ENCODE measurements around the gene PRSS21.

GRCh38 chr16:2854700-2855309 is 37.8 kb downstream of the PRSS21 start:
- TF ChIP-seq TAF1 (IDR thresholded peaks at IDR 0.05; ENCODE audit: borderline replicate concordance, low read depth, low read length) (no peak), CTCF (IDR thresholded peaks at IDR 0.05) (peak; percentile 58), POLR2AphosphoS5 (IDR thresholded peaks at IDR 0.05; ENCODE audit: low read depth, low read length) (no peak), RCOR1 (IDR thresholded peaks at IDR 0.05; ENCODE audit: low read length) (no peak), FOXJ3 (CRISPR knock-in tag; IDR thresholded peaks at IDR 0.05) (no peak)
- TF ChIP-seq, protein P1, sequence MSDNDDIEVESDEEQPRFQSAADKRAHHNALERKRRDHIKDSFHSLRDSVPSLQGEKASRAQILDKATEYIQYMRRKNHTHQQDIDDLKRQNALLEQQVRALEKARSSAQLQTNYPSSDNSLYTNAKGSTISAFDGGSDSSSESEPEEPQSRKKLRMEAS (IDR thresholded peaks at IDR 0.05; ENCODE audit: low read depth) = no peak
